Loucy (cell line): ENCODE results near the gene MAP3K15.

Experiments
- EZH2phosphoT487 ChIP-seq: fragments of 200-600 bp; IDR thresholded peaks from 2 replicates; pipeline ENCODE4 v1.6.1; 2018; ENCODE audit warnings: antibody characterized with exemption, mild to moderate bottlenecking, moderate library complexity, borderline replicate concordance
- TF ChIP-seq, protein P1 (sequence below): fragments of 200-600 bp; sonication (generic); conservative IDR thresholded peaks from 2 replicates; pipeline ENCODE4 v1.5.1; 2014; ENCODE audit warnings: mild to moderate bottlenecking, antibody characterized with exemption, low read length

DNA sequence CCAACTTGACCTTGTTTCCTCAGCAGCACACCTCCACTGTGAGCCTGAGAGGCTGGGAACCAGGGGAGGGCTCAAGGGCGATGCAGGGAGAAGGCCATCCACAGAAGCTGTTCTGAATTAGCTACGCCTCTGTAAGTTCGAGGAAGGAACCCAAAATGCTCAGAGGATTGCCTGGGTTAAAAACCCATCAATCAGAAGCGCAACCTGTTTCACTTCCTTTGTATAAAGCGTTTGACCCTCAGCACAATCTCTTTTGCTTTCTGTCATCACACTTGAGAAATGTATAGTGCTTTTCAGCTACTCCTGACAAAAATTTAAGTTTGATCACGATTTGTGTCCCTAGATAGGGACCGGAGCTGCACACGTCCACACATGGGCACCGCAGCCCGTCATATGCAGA lies 48.0 kb upstream of the MAP3K15 start:
- TF ChIP-seq, protein P1, sequence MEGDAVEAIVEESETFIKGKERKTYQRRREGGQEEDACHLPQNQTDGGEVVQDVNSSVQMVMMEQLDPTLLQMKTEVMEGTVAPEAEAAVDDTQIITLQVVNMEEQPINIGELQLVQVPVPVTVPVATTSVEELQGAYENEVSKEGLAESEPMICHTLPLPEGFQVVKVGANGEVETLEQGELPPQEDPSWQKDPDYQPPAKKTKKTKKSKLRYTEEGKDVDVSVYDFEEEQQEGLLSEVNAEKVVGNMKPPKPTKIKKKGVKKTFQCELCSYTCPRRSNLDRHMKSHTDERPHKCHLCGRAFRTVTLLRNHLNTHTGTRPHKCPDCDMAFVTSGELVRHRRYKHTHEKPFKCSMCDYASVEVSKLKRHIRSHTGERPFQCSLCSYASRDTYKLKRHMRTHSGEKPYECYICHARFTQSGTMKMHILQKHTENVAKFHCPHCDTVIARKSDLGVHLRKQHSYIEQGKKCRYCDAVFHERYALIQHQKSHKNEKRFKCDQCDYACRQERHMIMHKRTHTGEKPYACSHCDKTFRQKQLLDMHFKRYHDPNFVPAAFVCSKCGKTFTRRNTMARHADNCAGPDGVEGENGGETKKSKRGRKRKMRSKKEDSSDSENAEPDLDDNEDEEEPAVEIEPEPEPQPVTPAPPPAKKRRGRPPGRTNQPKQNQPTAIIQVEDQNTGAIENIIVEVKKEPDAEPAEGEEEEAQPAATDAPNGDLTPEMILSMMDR: no peak
- TF ChIP-seq EZH2phosphoT487: no peak
